GM19238 (cell line): ENCODE data around the gene INVS.
"Not testable (repeated sequence)": the region's sequence is repeated elsewhere in the genome, so short reads cannot be mapped to it uniquely, and the experiment has no call there.

ENCODE experiments used
- DNase-seq: peaks from one replicate; pipeline ENCODE4 v3.0.0; 2011; ENCODE audit warnings: low spot score; ENCODE audit not compliant: insufficient read length

The INVS gene

GRCh38 chr9:100117316-100117715, 18.3 kb downstream of the INVS start:
- DNase-seq: no peak

- DNase-seq: no peak
These were observed 21.2 kb downstream of the INVS start for GRCh38 chr9:100120286-100120685.

- DNase-seq: no peak
These were observed 26.2 kb downstream of the INVS start for GRCh38 chr9:100125236-100125635.

GRCh38 chr9:100125910-100126309, 26.9 kb downstream of the INVS start:
- no peak for DNase-seq

- DNase-seq: no peak
These were observed 27.4 kb downstream of the INVS start for GRCh38 chr9:100126423-100126822.

GRCh38 chr9:100129772-100130171, 30.7 kb downstream of the INVS start:
- no peak for DNase-seq

- no peak for DNase-seq
These were observed 32.2 kb downstream of the INVS start for GRCh38 chr9:100131216-100131615.

GRCh38 chr9:100131875-100132430, 32.9 kb downstream of the INVS start:
- no peak for DNase-seq

- no peak for DNase-seq
These were observed 35.7 kb downstream of the INVS start for GRCh38 chr9:100134731-100135130.

- DNase-seq: not testable (repeated sequence)
These were observed 37.8 kb downstream of the INVS start for GRCh38 chr9:100136799-100137198.

GRCh38 chr9:100140303-100140702, 41.3 kb downstream of the INVS start:
- not testable (repeated sequence) for DNase-seq

GRCh38 chr9:100141862-100142261, 42.8 kb downstream of the INVS start:
- not testable (repeated sequence) for DNase-seq

- DNase-seq: not testable (repeated sequence)
These were observed 46.3 kb downstream of the INVS start for GRCh38 chr9:100145167-100145934.

- not testable (repeated sequence) for DNase-seq
These were observed 46.9 kb downstream of the INVS start for GRCh38 chr9:100145976-100146375.

GRCh38 chr9:100150214-100150613, 51.2 kb downstream of the INVS start:
- no peak for DNase-seq

GRCh38 chr9:100160021-100160420, 61.0 kb downstream of the INVS start:
- DNase-seq: no peak

- DNase-seq: no peak
These were observed 68.1 kb downstream of the INVS start for GRCh38 chr9:100167176-100167575.

GRCh38 chr9:100167915-100168654, 69.0 kb downstream of the INVS start:
- DNase-seq: no peak

GRCh38 chr9:100170085-100170484, 71.0 kb downstream of the INVS start:
- no peak for DNase-seq

- DNase-seq: no peak
These were observed 71.5 kb downstream of the INVS start for GRCh38 chr9:100170556-100170955.

- no peak for DNase-seq
These were observed 87.3 kb downstream of the INVS start for GRCh38 chr9:100186356-100186755.

- no peak for DNase-seq
These were observed 91.3 kb downstream of the INVS start for GRCh38 chr9:100190339-100190738.
